K562 (cell line): ENCODE measurements around the gene R3HDM2. TPM values are rescaled to one million over a fixed set of nuclear protein-coding genes. Genes with fewer than 3 reads are reported as not detected.

ENCODE experiments used
- ATAC-seq: fragments of 200-7000 bp; cut with Tn5 transposase; 3 replicates; pipeline ENCODE4 v1.9.1; 2020; ENCODE audit warnings: moderate library complexity
- BruUV-seq: library from RNA; stranded (reverse); fragments of 400-500 nt; replicated peaks from 2 replicates; lab custom pipeline; 2021; lab: Mats Ljungman, UMichigan
- CTCF ChIA-PET: fragments of 300-600 bp; formaldehyde crosslinking; extraction: SDS; loops from one replicate; lab custom pipeline; 2021; ENCODE audit warnings: low intra/inter-chr PET ratio; lab: Yijun Ruan, JAX
- POLR2A ChIA-PET: fragments of 300-600, 350-650 bp; sonication (Branson Sonifier 250); formaldehyde crosslinking; extraction: SDS; loops from one replicate; lab custom pipeline; 2021; ENCODE audit warnings: antibody characterized with exemption, inconsistent platforms; lab: Yijun Ruan, JAX
- DNase-seq, 4 experiments: peaks; one replicate each; pipeline versions ENCODE4 v3.0.0 to v3.0.0-alpha.2; 2011 to 2018; ENCODE audit warnings: low spot score in 3 of 4, mixed read lengths in 3 of 4; ENCODE audit errors: extremely low read depth in 1 of 4
- FAIRE-seq: peaks from 2 replicates; lab custom pipeline; 2011; peaks lifted over from hg19 to GRCh38; lab: Jason Lieb, UNC
- H2AFZ ChIP-seq: 2 replicates; pipeline ENCODE4 v1.6.0; 2011; ENCODE audit warnings: low read depth, low read length, control low read depth, inconsistent platforms
- H3K27ac ChIP-seq: fragments of 200-600 bp; 3 replicates; pipeline ENCODE4 v1.8.0; 2011; ENCODE audit warnings: low read depth, mild to moderate bottlenecking, control low read depth, inconsistent platforms, low read length, moderate library complexity, mixed read lengths; ENCODE audit errors: extremely low read depth
- H3K27me3 ChIP-seq, 2 experiments: fragments of 300-600 bp in 1 of 2; 2 replicates in 1 of 2; 3 replicates in 1 of 2; pipeline versions ENCODE4 v1.6.0 to v1.8.0; 2011; ENCODE audit warnings: inconsistent platforms in 2 of 2, low read length in 2 of 2, mild to moderate bottlenecking in 1 of 2, mixed read lengths in 1 of 2, moderate library complexity in 1 of 2; ENCODE audit not compliant: control insufficient read depth in 2 of 2, insufficient read depth in 2 of 2
- H3K36me3 ChIP-seq: fragments of 300-600 bp; 3 replicates; pipeline ENCODE4 v1.8.0; 2011; ENCODE audit warnings: mild to moderate bottlenecking, low read length, inconsistent platforms; ENCODE audit not compliant: control insufficient read depth, insufficient read depth
- H3K4me1 ChIP-seq, 2 experiments: fragments of 200-600 bp in 1 of 2; replicated peaks in 1 of 2; 2 replicates in 1 of 2; 3 replicates in 1 of 2; pipeline versions ENCODE4 v1.5.1 to v1.8.0; 2011; ENCODE audit warnings: inconsistent platforms in 2 of 2, low read length in 2 of 2, mild to moderate bottlenecking in 1 of 2, mixed read lengths in 1 of 2, moderate library complexity in 1 of 2; ENCODE audit not compliant: control insufficient read depth in 2 of 2, insufficient read depth in 2 of 2
- H3K4me2 ChIP-seq: 2 replicates; pipeline ENCODE4 v1.6.1; 2011; ENCODE audit warnings: low read length, control low read depth, inconsistent platforms, mixed read lengths; ENCODE audit not compliant: insufficient read depth
- H3K4me3 ChIP-seq: fragments of 200-600 bp; sonication (generic), shearing (Covaris generic); 2 replicates; pipeline ENCODE4 v1.5.1; 2016; ENCODE audit warnings: control low read depth, inconsistent platforms
- H3K79me2 ChIP-seq: fragments of 200-600 bp; 3 replicates; pipeline ENCODE4 v1.8.0; 2011; ENCODE audit warnings: low read length, inconsistent platforms; ENCODE audit not compliant: control insufficient read depth, insufficient read depth
- H3K9ac ChIP-seq, 2 experiments: 2 replicates each; pipeline versions ENCODE4 v1.6.0 to v1.6.1; 2011; ENCODE audit warnings: low read depth in 2 of 2, low read length in 2 of 2, control low read depth in 1 of 2, inconsistent platforms in 1 of 2, mild to moderate bottlenecking in 1 of 2, mixed read lengths in 1 of 2; ENCODE audit not compliant: insufficient read depth in 1 of 2
- H3K9me1 ChIP-seq: one replicate; pipeline ENCODE4 v1.6.0; 2011; ENCODE audit warnings: inconsistent platforms, mild to moderate bottlenecking, low read length, moderate library complexity; ENCODE audit not compliant: control insufficient read depth, insufficient read depth
- H3K9me3 ChIP-seq: replicated peaks from 2 replicates; pipeline ENCODE4 v1.5.1; 2011; ENCODE audit warnings: low read depth, low read length, inconsistent platforms; ENCODE audit not compliant: control insufficient read depth, insufficient read depth
- H4K20me1 ChIP-seq: replicated peaks from 2 replicates; pipeline ENCODE4 v1.6.1; 2011; ENCODE audit warnings: low read length, inconsistent platforms, mixed read lengths; ENCODE audit not compliant: control insufficient read depth, insufficient read depth
- ARID1B ChIP-seq: fragments of 450-650 bp; IDR thresholded peaks from 2 replicates; pipeline ENCODE4 v1.6.1; 2016; ENCODE audit warnings: antibody characterized with exemption, mild to moderate bottlenecking, inconsistent platforms
- ATF3 ChIP-seq, 2 experiments: fragments of 450-650 bp in 1 of 2; sonication (generic) in 1 of 2; formaldehyde crosslinking in 1 of 2; IDR thresholded peaks in 1 of 2; conservative IDR thresholded peaks in 1 of 2; 2 replicates each; pipeline versions ENCODE4 v1.6.1 to v1.8.1; 2016 to 2023; ENCODE audit warnings: mild to moderate bottlenecking in 2 of 2, moderate library complexity in 2 of 2, inconsistent platforms in 1 of 2, missing genetic modification reagents in 1 of 2
- FOSL1 ChIP-seq: fragments of 200-800 bp; sonication (Bioruptor generic); conservative IDR thresholded peaks from 2 replicates; pipeline ENCODE4 v1.6.1; 2016; ENCODE audit warnings: missing genetic modification characterization, missing compliant biosample characterization
- GABPB2 ChIP-seq: fragments of 250-450 bp; sonication (Bioruptor Pico); conservative IDR thresholded peaks from 2 replicates; pipeline ENCODE4 v1.5.1; 2021; ENCODE audit warnings: mild to moderate bottlenecking
- TEAD2 ChIP-seq: fragments of 450-650 bp; IDR thresholded peaks from 2 replicates; pipeline ENCODE4 v1.6.1; 2016; ENCODE audit warnings: missing genetic modification characterization, control low read depth, missing compliant biosample characterization
- TFAP4 ChIP-seq: sonication (generic); formaldehyde crosslinking; IDR thresholded peaks from 2 replicates; pipeline ENCODE4 v1.8.0; 2022; ENCODE audit warnings: missing genetic modification reagents, mild to moderate bottlenecking, moderate library complexity, borderline replicate concordance
- ZNF121 ChIP-seq: sonication (generic); formaldehyde crosslinking; conservative IDR thresholded peaks from 2 replicates; pipeline ENCODE4 v1.8.0; 2022; ENCODE audit warnings: missing genetic modification reagents
- ZNF740 ChIP-seq, 3 experiments: fragments of 200-800 bp in 1 of 3; sonication (Bioruptor generic) in 1 of 3; sonication (generic) in 1 of 3; formaldehyde crosslinking in 1 of 3; IDR thresholded peaks; 2 replicates each; pipeline versions ENCODE4 v1.6.1 to v1.8.0; 2016 to 2022; ENCODE audit warnings: mild to moderate bottlenecking in 2 of 3, missing compliant biosample characterization in 2 of 3, missing genetic modification characterization in 2 of 3, missing genetic modification reagents in 1 of 3
- WGBS: fragments of 100-300 bp; shearing (Covaris generic); methylation state at CpG from one replicate; pipeline ENCODE4 v1.1.6; 2016; ENCODE audit warnings: low coverage, mixed read lengths; ENCODE audit not compliant: insufficient coverage; ENCODE audit errors: missing lambda C conversion rate; 5-methylcytosine and 5-hydroxymethylcytosine counted together
- in situ Hi-C: fragments of 300-500 bp; cut with MboI; formaldehyde crosslinking; loops from 4 replicates; pipeline ENCODE4 v1.15.0; 2018; ENCODE audit warnings: inconsistent platforms, mixed read lengths
- intact Hi-C: fragments of 100-400 bp; cut with micrococcal nuclease; formaldehyde crosslinking; loops from 2 replicates; pipeline ENCODE4 v1.14.2; 2022
- polyA plus RNA-seq, 8 experiments: library from polyadenylated mRNA; depleted of rRNA in 4 of 8; stranded (reverse) in 5 of 8; unstranded in 3 of 8; fragments of >200 nt; fragmentation: Nextera tagmentation in 2 of 8; fragmentation: Illumina TruSeq in 1 of 8; extraction: Ambion mirVana in 2 of 8; extraction: Trizol in 1 of 8; gene quantifications; 2 replicates each; pipeline versions ENCODE4 v1.2.1 to v1.2.3, GENCODE V29; 2011 to 2014; ENCODE audit warnings: inconsistent platforms in 1 of 8, missing spikeins in 1 of 8
- total RNA-seq, 7 experiments: library from RNA; depleted of rRNA in 6 of 7; stranded (reverse); fragments of >200 nt in 6 of 7; fragmentation: Illumina TruSeq in 2 of 7; extraction: Trizol in 2 of 7; gene quantifications; 2 replicates each; pipeline versions ENCODE4 v1.2.1 to v1.2.3, GENCODE V29; 2011 to 2021; ENCODE audit warnings: low replicate concordance in 1 of 7

Gene R3HDM2
- total and polyA plus RNA-seq, 9 of the 15 experiments (the other 6 are each of a cell fraction or from before 2014, with no cell fraction given), result 3.3 to 18.8 (median 9.0) TPM

- 81% methylated on average over 8 of the region's 8 CpGs for WGBS
- POLR2A ChIA-PET, result interaction anchor here (1.3 kb wide), 1 partner anchor 13 kb away, joined by 3 read pairs; no protein-coding TSS in a partner anchor
- H3K79me2 ChIP-seq, result peaks cover 11% of the 10 kb centered on the region; the same call in 2 of the 3 replicates
These were observed 14.5 kb downstream of the R3HDM2 start for GRCh38 chr12:57416039-57416996.

More at GRCh38 chr12:57416039-57416996, 14.5 kb downstream of the R3HDM2 start:
- Histone ChIP-seq H3K4me1 (peaks cover 14 to 22% of the 10 kb centered on the region in 2 experiments), H3K4me3 (no peak overlapping the region), H3K9me3 (no peaks in the 10 kb centered on the region), H3K9ac (no peak overlapping the region), H2AFZ (no peak overlapping the region), H3K27ac (no peak overlapping the region), H3K27me3 (no peaks in the 10 kb centered on the region), H4K20me1 (no peaks in the 10 kb centered on the region), H3K9me1 (no peaks in the 10 kb centered on the region), H3K4me2 (no peak overlapping the region), H3K36me3 (no peaks in the 10 kb centered on the region; the same call in 2 of the 3 replicates)
- no TSS peak for BruUV-seq
- in situ Hi-C loops (no loop called here), intact Hi-C loops (no loop called here)
- CTCF ChIA-PET, result interaction anchor here (0.7 kb wide), 1 partner anchor 177 kb away, joined by 4 read pairs; no protein-coding TSS in a partner anchor
- ATAC-seq, result peak; percentile 26; the same call in 2 of the 3 replicates
- no peak for DNase-seq
- FAIRE-seq, result peak; percentile 32
- TF ChIP-seq GABPB2 (CRISPR knock-in tag), result no peak
- no peak for TF ChIP-seq TEAD2 (tag)
- peak; percentile 35; the same call in 1 of the 2 replicates for TF ChIP-seq FOSL1
- TF ChIP-seq TFAP4 (CRISPR knock-in tag), result peak; percentile 51; the same call in 1 of the 2 replicates
- 0 out of 2 replicates have a peak, but pooled peaks have one; percentile 56 for TF ChIP-seq ZNF740 (CRISPR knock-in tag; IDR thresholded peaks at IDR 0.05)
- TF ChIP-seq ZNF740 (tag; IDR thresholded peaks at IDR 0.05), result no peak
- TF ChIP-seq ZNF121 (CRISPR knock-in tag), result peak; percentile 57
- TF ChIP-seq ARID1B, result 0 out of 2 replicates have a peak, but pooled peaks have one; percentile 27
- TF ChIP-seq ATF3 (IDR thresholded peaks at IDR 0.05), result peak; percentile 70
- no peak for TF ChIP-seq ATF3 (CRISPR knock-in tag; conservative IDR thresholded peaks at IDR 0.05)
